ENCODE measurements around the gene CREB5.

The CREB5 gene

GRCh38 chr7:28423112-28423511 lies 10.8 kb downstream of the CREB5 start:
- no peak overlapping the region for H3K4me3 ChIP-seq (ENCODE audit: low read depth, low read length)
- no peaks in the 10 kb centered on the region for H3K27me3 ChIP-seq (ENCODE audit: control insufficient read depth, insufficient read depth, low read length)
- no peak for TF ChIP-seq CTCF (IDR thresholded peaks at IDR 0.05)

GRCh38 chr7:28423918-28424514 lies 11.7 kb downstream of the CREB5 start:
- Histone ChIP-seq H3K27me3 (ENCODE audit: control insufficient read depth, insufficient read depth, low read length) (no peaks in the 10 kb centered on the region), H3K4me2 (ENCODE audit: low read length) (no peak overlapping the region), H2AFZ (no peak overlapping the region), H3K27ac (no peak overlapping the region), H3K4me3 (ENCODE audit: low read depth, low read length) (no peak overlapping the region), H3K79me2 (no peaks in the 10 kb centered on the region), H3K9ac (no peak overlapping the region), H3K9me3 (ENCODE audit: control insufficient read depth, low read length) (no peaks in the 10 kb centered on the region), H3K36me3 (ENCODE audit: control insufficient read depth, insufficient read depth, low read length) (no peaks in the 10 kb centered on the region), H3K4me1 (no peaks in the 10 kb centered on the region)
- TF ChIP-seq CTCF (IDR thresholded peaks at IDR 0.05) = no peak

More at GRCh38 chr7:28423112-28423511, 10.8 kb downstream of the CREB5 start:
- H3K79me2 ChIP-seq = no peaks in the 10 kb centered on the region
- no peaks in the 10 kb centered on the region for H3K4me1 ChIP-seq
- H3K9ac ChIP-seq = no peak overlapping the region
- H3K9me3 ChIP-seq (ENCODE audit: control insufficient read depth, low read length) = no peaks in the 10 kb centered on the region
- no peaks in the 10 kb centered on the region for H3K36me3 ChIP-seq (ENCODE audit: control insufficient read depth, insufficient read depth, low read length)
- no peak overlapping the region for H3K4me2 ChIP-seq (ENCODE audit: low read length)
- no peak overlapping the region for H3K27ac ChIP-seq
- H2AFZ ChIP-seq = no peak overlapping the region

- Histone ChIP-seq H3K36me3 (ENCODE audit: control insufficient read depth, insufficient read depth, low read length) (no peaks in the 10 kb centered on the region), H3K4me2 (ENCODE audit: low read length) (no peak overlapping the region)
Observed at GRCh38 chr7:28425496-28425895, 13.2 kb downstream of the CREB5 start.

GRCh38 chr7:28427236-28427635 lies 14.9 kb downstream of the CREB5 start:
- no peak overlapping the region for H3K4me2 ChIP-seq (ENCODE audit: low read length)
- no peak overlapping the region for H3K9ac ChIP-seq
- no peaks in the 10 kb centered on the region for H3K79me2 ChIP-seq
- no peak overlapping the region for H2AFZ ChIP-seq
- TF ChIP-seq CTCF (IDR thresholded peaks at IDR 0.05) = no peak
- no peaks in the 10 kb centered on the region for H3K27me3 ChIP-seq (ENCODE audit: control insufficient read depth, insufficient read depth, low read length)
- H3K4me3 ChIP-seq (ENCODE audit: low read depth, low read length) = no peak overlapping the region
- no peaks in the 10 kb centered on the region for H3K9me3 ChIP-seq (ENCODE audit: control insufficient read depth, low read length)
- no peaks in the 10 kb centered on the region for H3K36me3 ChIP-seq (ENCODE audit: control insufficient read depth, insufficient read depth, low read length)
- H3K4me1 ChIP-seq = no peaks in the 10 kb centered on the region
- H3K27ac ChIP-seq = no peak overlapping the region

More at GRCh38 chr7:28425496-28425895, 13.2 kb downstream of the CREB5 start:
- Histone ChIP-seq H2AFZ (no peak overlapping the region), H3K79me2 (no peaks in the 10 kb centered on the region), H3K9me3 (ENCODE audit: control insufficient read depth, low read length) (no peaks in the 10 kb centered on the region), H3K4me3 (ENCODE audit: low read depth, low read length) (no peak overlapping the region), H3K27ac (no peak overlapping the region), H3K9ac (no peak overlapping the region), H3K27me3 (ENCODE audit: control insufficient read depth, insufficient read depth, low read length) (no peaks in the 10 kb centered on the region), H3K4me1 (no peaks in the 10 kb centered on the region)
- no peak for TF ChIP-seq CTCF (IDR thresholded peaks at IDR 0.05)

- Histone ChIP-seq H3K27ac (no peak overlapping the region), H3K9me3 (ENCODE audit: control insufficient read depth, low read length) (no peaks in the 10 kb centered on the region), H3K4me3 (ENCODE audit: low read depth, low read length) (no peak overlapping the region), H3K27me3 (ENCODE audit: control insufficient read depth, insufficient read depth, low read length) (no peaks in the 10 kb centered on the region), H3K4me2 (ENCODE audit: low read length) (no peak overlapping the region), H2AFZ (no peak overlapping the region), H3K9ac (no peak overlapping the region), H3K4me1 (no peaks in the 10 kb centered on the region), H3K79me2 (no peaks in the 10 kb centered on the region), H3K36me3 (ENCODE audit: control insufficient read depth, insufficient read depth, low read length) (no peaks in the 10 kb centered on the region)
- TF ChIP-seq CTCF (IDR thresholded peaks at IDR 0.05) = no peak
Observed at GRCh38 chr7:28430616-28431015, 18.3 kb downstream of the CREB5 start.
